IMR-90 (cell line): ENCODE data around the gene DSP. TPM values are rescaled to one million over a fixed set of nuclear protein-coding genes. Genes with fewer than 3 reads are reported as not detected.
A peak's percentile ranks its signal among the peaks of the same experiment; 100 is the strongest.

Source experiments
- ATAC-seq: fragments of 200-7000 bp; cut with Tn5 transposase; 2 replicates; pipeline ENCODE4 v1.9.1; 2020; ENCODE audit warnings: low read depth, mild to moderate bottlenecking, moderate library complexity
- Bru-seq: library from RNA; stranded (reverse); fragments of 400-500 nt; gene quantifications from one replicate; lab custom pipeline; 2021; lab: Mats Ljungman, UMichigan
- BruChase-seq, 2 experiments: library from RNA; stranded (reverse); fragments of 400-500 nt; gene quantifications; one replicate each; lab custom pipeline; 2021; lab: Mats Ljungman, UMichigan
- BruUV-seq: library from RNA; stranded (reverse); fragments of 400-500 nt; replicated peaks from 2 replicates; lab custom pipeline; 2021; lab: Mats Ljungman, UMichigan
- CTCF ChIA-PET: fragments of 300-600 bp; formaldehyde crosslinking; extraction: SDS; loops from one replicate; lab custom pipeline; 2021; ENCODE audit warnings: antibody characterized with exemption; lab: Yijun Ruan, JAX
- POLR2A ChIA-PET: fragments of 300-600 bp; sonication (Branson Sonifier 250); formaldehyde crosslinking; loops from one replicate; lab custom pipeline; 2022; ENCODE audit warnings: antibody characterized with exemption; ENCODE audit not compliant: unreplicated experiment; lab: Charles Lee
- DNase-seq: peaks from one replicate; pipeline ENCODE4 v3.0.0; 2013
- H2AFZ ChIP-seq: replicated peaks from 2 replicates; pipeline ENCODE3; 2013; ENCODE audit warnings: low read length, mild to moderate bottlenecking; ENCODE audit not compliant: poor library complexity
- H2AK5ac ChIP-seq: 2 replicates; pipeline ENCODE4 v1.6.1; 2013; ENCODE audit warnings: low read depth, low read length, inconsistent platforms
- H2AK9ac ChIP-seq: replicated peaks from 2 replicates; pipeline ENCODE3; 2013; ENCODE audit warnings: mild to moderate bottlenecking, low read depth, low read length, moderate library complexity; ENCODE audit not compliant: poor library complexity
- H2BK120ac ChIP-seq: 2 replicates; pipeline ENCODE4 v1.6.1; 2013; ENCODE audit warnings: low read depth, low read length, inconsistent platforms
- H2BK15ac ChIP-seq: 3 replicates; pipeline ENCODE4 v1.6.1; 2013; ENCODE audit warnings: low read depth, low read length, inconsistent platforms
- H2BK20ac ChIP-seq: 2 replicates; pipeline ENCODE4 v1.6.1; 2013; ENCODE audit warnings: low read depth, mild to moderate bottlenecking, inconsistent platforms, low read length, moderate library complexity
- H2BK5ac ChIP-seq: 2 replicates; pipeline ENCODE4 v1.6.1; 2013; ENCODE audit warnings: mild to moderate bottlenecking, low read depth, low read length, inconsistent platforms; ENCODE audit not compliant: poor library complexity, severe bottlenecking
- H3K14ac ChIP-seq: replicated peaks from 2 replicates; pipeline ENCODE4 v1.6.1; 2013; ENCODE audit warnings: low read depth, low read length, inconsistent platforms
- H3K18ac ChIP-seq: 2 replicates; pipeline ENCODE4 v1.6.1; 2013; ENCODE audit warnings: low read depth, low read length, control low read depth
- H3K23ac ChIP-seq: 2 replicates; pipeline ENCODE4 v1.6.1; 2013; ENCODE audit warnings: low read depth, low read length, inconsistent platforms
- H3K27ac ChIP-seq: 2 replicates; pipeline ENCODE4 v1.5.1; 2013; ENCODE audit warnings: mild to moderate bottlenecking, control low read depth, low read length; ENCODE audit not compliant: insufficient read depth
- H3K27me3 ChIP-seq: 2 replicates; pipeline ENCODE4 v1.6.1; 2013; ENCODE audit warnings: low read length; ENCODE audit not compliant: control insufficient read depth, insufficient read depth
- H3K36me3 ChIP-seq: 2 replicates; pipeline ENCODE4 v1.6.1; 2013; ENCODE audit warnings: low read length, mixed read lengths; ENCODE audit not compliant: control insufficient read depth, insufficient read depth
- H3K4ac ChIP-seq: 2 replicates; pipeline ENCODE4 v1.6.1; 2013; ENCODE audit warnings: low read depth, low read length, inconsistent platforms
- H3K4me1 ChIP-seq: 2 replicates; pipeline ENCODE4 v1.6.1; 2013; ENCODE audit warnings: low read length, mixed read lengths; ENCODE audit not compliant: control insufficient read depth, insufficient read depth
- H3K4me2 ChIP-seq: 2 replicates; pipeline ENCODE4 v1.6.1; 2013; ENCODE audit warnings: low read depth, mild to moderate bottlenecking, control low read depth, low read length, moderate library complexity
- H3K4me3 ChIP-seq: 2 replicates; pipeline ENCODE4 v1.5.1; 2013; ENCODE audit warnings: low read depth, mild to moderate bottlenecking, control low read depth, low read length, moderate library complexity; ENCODE audit not compliant: insufficient read depth
- H3K56ac ChIP-seq: 2 replicates; pipeline ENCODE4 v1.6.1; 2013; ENCODE audit warnings: low read length, inconsistent platforms; ENCODE audit not compliant: insufficient read depth; ENCODE audit errors: extremely low read depth
- H3K79me1 ChIP-seq, 2 experiments: 2 replicates each; pipeline ENCODE4 v1.6.1; 2013; ENCODE audit warnings: low read length in 2 of 2, inconsistent platforms in 1 of 2, low read depth in 1 of 2
- H3K9ac ChIP-seq: 2 replicates; pipeline ENCODE4 v1.6.1; 2013; ENCODE audit warnings: low read depth, low read length, control low read depth
- H3K9me1 ChIP-seq: 2 replicates; pipeline ENCODE4 v1.6.1; 2013; ENCODE audit warnings: low read length, inconsistent platforms; ENCODE audit not compliant: insufficient read depth
- H3K9me3 ChIP-seq: 2 replicates; pipeline ENCODE4 v1.6.1; 2013; ENCODE audit warnings: low read length; ENCODE audit not compliant: control insufficient read depth, insufficient read depth
- H4K20me1 ChIP-seq: 2 replicates; pipeline ENCODE4 v1.6.1; 2013; ENCODE audit warnings: low read length, inconsistent platforms; ENCODE audit not compliant: insufficient read depth
- H4K5ac ChIP-seq: 2 replicates; pipeline ENCODE4 v1.6.1; 2013; ENCODE audit warnings: mild to moderate bottlenecking, low read depth, low read length, control low read depth
- H4K8ac ChIP-seq, 2 experiments: 2 replicates each; pipeline ENCODE4 v1.6.1; 2013; ENCODE audit warnings: low read depth in 2 of 2, low read length in 2 of 2, control low read depth in 1 of 2, inconsistent platforms in 1 of 2
- H4K91ac ChIP-seq: 2 replicates; pipeline ENCODE4 v1.6.1; 2013; ENCODE audit warnings: low read depth, low read length, inconsistent platforms; ENCODE audit not compliant: insufficient read depth
- BHLHE40 ChIP-seq: fragments of 150-350 bp; IDR thresholded peaks from 2 replicates; pipeline ENCODE4 v1.6.1; 2016; ENCODE audit warnings: mild to moderate bottlenecking, low read depth, low read length
- NFE2L2 ChIP-seq: fragments of 150-350 bp; IDR thresholded peaks from 2 replicates; pipeline ENCODE4 v1.6.1; 2016; ENCODE audit warnings: low read depth, mild to moderate bottlenecking, low read length
- POLR2A ChIP-seq: IDR thresholded peaks from 2 replicates; pipeline ENCODE4 v1.6.1; 2012; ENCODE audit warnings: mild to moderate bottlenecking, low read depth, low read length
- WGBS, 2 experiments: methylation state at CpG; one replicate each; pipeline versions ENCODE4 v1.1.5 to v1.1.7; 2013; ENCODE audit warnings: missing lambda C conversion rate in 2 of 2; ENCODE audit not compliant: insufficient read length in 1 of 2; ENCODE audit errors: extremely low coverage in 2 of 2; 5-methylcytosine and 5-hydroxymethylcytosine counted together
- dilution Hi-C: fragments of 300-500 bp; cut with HindIII; formaldehyde crosslinking; loops from one replicate; pipeline ENCODE4 v1.14.3; 2018; ENCODE audit warnings: low sequenced_read_pairs; ENCODE audit not compliant: unreplicated experiment
- in situ Hi-C: fragments of 300-500 bp; cut with MboI; formaldehyde crosslinking; loops from 3 replicates; pipeline ENCODE4 v1.14.3; 2019; ENCODE audit warnings: low sequenced_read_pairs, inconsistent platforms, mixed read lengths
- intact Hi-C: fragments of 100-400 bp; cut with micrococcal nuclease; formaldehyde crosslinking; loops from 2 replicates; pipeline ENCODE4 v1.10.0; 2022
- long read RNA-seq: library from polyadenylated mRNA; unstranded; transcript quantifications from one replicate; pipeline ENCODE4 v2.0.0, GENCODE V29; 2021; ENCODE audit not compliant: unreplicated experiment
- polyA plus RNA-seq, 3 experiments: library from polyadenylated mRNA; depleted of rRNA; stranded (reverse); fragments of >200 nt; gene quantifications; 2 replicates each; pipeline ENCODE4 v1.2.3, GENCODE V29; 2012; ENCODE audit warnings: low replicate concordance in 1 of 3
- total RNA-seq: library from RNA; depleted of rRNA; stranded (reverse); fragments of >200 nt; gene quantifications from 2 replicates; pipeline ENCODE4 v1.2.3, GENCODE V29; 2012; rRNA removed

DSP gene, protein sequence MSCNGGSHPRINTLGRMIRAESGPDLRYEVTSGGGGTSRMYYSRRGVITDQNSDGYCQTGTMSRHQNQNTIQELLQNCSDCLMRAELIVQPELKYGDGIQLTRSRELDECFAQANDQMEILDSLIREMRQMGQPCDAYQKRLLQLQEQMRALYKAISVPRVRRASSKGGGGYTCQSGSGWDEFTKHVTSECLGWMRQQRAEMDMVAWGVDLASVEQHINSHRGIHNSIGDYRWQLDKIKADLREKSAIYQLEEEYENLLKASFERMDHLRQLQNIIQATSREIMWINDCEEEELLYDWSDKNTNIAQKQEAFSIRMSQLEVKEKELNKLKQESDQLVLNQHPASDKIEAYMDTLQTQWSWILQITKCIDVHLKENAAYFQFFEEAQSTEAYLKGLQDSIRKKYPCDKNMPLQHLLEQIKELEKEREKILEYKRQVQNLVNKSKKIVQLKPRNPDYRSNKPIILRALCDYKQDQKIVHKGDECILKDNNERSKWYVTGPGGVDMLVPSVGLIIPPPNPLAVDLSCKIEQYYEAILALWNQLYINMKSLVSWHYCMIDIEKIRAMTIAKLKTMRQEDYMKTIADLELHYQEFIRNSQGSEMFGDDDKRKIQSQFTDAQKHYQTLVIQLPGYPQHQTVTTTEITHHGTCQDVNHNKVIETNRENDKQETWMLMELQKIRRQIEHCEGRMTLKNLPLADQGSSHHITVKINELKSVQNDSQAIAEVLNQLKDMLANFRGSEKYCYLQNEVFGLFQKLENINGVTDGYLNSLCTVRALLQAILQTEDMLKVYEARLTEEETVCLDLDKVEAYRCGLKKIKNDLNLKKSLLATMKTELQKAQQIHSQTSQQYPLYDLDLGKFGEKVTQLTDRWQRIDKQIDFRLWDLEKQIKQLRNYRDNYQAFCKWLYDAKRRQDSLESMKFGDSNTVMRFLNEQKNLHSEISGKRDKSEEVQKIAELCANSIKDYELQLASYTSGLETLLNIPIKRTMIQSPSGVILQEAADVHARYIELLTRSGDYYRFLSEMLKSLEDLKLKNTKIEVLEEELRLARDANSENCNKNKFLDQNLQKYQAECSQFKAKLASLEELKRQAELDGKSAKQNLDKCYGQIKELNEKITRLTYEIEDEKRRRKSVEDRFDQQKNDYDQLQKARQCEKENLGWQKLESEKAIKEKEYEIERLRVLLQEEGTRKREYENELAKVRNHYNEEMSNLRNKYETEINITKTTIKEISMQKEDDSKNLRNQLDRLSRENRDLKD (N-terminal part only)
- total RNA-seq (20.1 and 23.6 TPM in 2 replicates), polyA plus RNA-seq (2012; rRNA removed) (6.8 and 7.1 TPM in 2 replicates), Bru-seq, nascent RNA (percentile 43 among the genes with signal in this experiment), BruChase-seq, experiment 1, labeled RNA remaining after a 6-hour chase (percentile 50 among the genes with signal in this experiment), BruChase-seq, experiment 2, labeled RNA remaining after a 2-hour chase (percentile 45 among the genes with signal in this experiment)
- polyA plus RNA-seq (2012; cell fraction: cytosol; rRNA removed) = 2.5 and 2.9 TPM in 2 replicates
- 4.1 and 10.9 TPM in 2 replicates for polyA plus RNA-seq (2012; cell fraction: nucleus; rRNA removed; ENCODE audit: low replicate concordance)
- long read RNA-seq, partial matches to known transcripts = 2 of 3 reads
- long read RNA-seq, other reads (novel, unspliced or antisense) = 1 of 3 reads

DNA sequence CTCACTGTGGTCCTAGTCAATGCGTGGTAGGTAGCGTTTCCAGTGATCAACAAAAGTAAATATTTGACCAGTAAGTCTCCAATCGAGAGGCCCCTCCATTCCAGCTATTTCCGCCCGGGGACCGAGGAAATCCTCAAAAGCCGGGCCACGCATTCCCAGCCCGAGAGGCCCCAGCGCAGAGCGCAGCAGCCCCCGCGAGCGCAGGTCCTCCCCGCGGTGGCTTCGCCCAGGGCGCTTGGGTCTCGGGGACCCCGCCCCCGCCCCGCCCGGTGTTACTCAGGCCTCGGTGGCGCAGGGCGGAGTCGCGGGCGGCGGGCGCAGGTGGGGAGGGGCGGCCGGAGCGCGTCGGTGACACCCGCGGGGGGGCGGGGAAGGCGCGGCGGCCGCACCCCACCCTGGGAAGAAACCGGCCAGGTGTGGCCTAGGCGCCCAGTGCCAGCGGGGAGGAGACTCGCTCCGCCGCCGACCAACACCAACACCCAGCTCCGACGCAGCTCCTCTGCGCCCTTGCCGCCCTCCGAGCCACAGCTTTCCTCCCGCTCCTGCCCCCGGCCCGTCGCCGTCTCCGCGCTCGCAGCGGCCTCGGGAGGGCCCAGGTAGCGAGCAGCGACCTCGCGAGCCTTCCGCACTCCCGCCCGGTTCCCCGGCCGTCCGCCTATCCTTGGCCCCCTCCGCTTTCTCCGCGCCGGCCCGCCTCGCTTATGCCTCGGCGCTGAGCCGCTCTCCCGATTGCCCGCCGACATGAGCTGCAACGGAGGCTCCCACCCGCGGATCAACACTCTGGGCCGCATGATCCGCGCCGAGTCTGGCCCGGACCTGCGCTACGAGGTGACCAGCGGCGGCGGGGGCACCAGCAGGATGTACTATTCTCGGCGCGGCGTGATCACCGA lies at the start of gene DSP:
TSS of gene DSP (plus strand) at position 497 of the 890 bp plus-strand sequence. CDS start at position 742, 245 bp downstream.
- Histone ChIP-seq H3K14ac (peak within 1 kb of the TSS; percentile 44), H3K9me1 (peaks cover 9% of the 10 kb centered on the region), H3K18ac (peak within 1 kb of the TSS; percentile 83; the same call in 1 of the 2 replicates), H4K8ac (peak within 1 kb of the TSS in 1 of 2 experiments; percentile 65; a peak in 3 of 4 replicates), H2AK9ac (peak within 1 kb of the TSS; percentile 86), H2BK5ac (peak within 1 kb of the TSS; percentile 85), H3K4me3 (peak within 1 kb of the TSS; percentile 98), H3K4ac (peak within 1 kb of the TSS; percentile 64), H3K4me2 (peak within 1 kb of the TSS; percentile 96), H2AK5ac (no peak within 1 kb of the TSS; the same call in 1 of the 2 replicates), H2BK20ac (no peak within 1 kb of the TSS), H3K27me3 (peaks cover 12% of the 10 kb centered on the region; the same call in 1 of the 2 replicates), H3K27ac (peak within 1 kb of the TSS; percentile 14; the same call in 1 of the 2 replicates), H3K23ac (peak within 1 kb of the TSS; percentile 68), H3K36me3 (no peaks in the 10 kb centered on the region), H2AFZ (peak within 1 kb of the TSS; percentile 94), H3K9me3 (no peaks in the 10 kb centered on the region), H4K91ac (peak within 1 kb of the TSS; percentile 18), H2BK15ac (no peak within 1 kb of the TSS; the same call in 2 of the 3 replicates), H4K5ac (peak within 1 kb of the TSS; percentile 86), H3K4me1 (peaks cover 6% of the 10 kb centered on the region), H3K9ac (peak within 1 kb of the TSS; percentile 84), H4K20me1 (peaks cover 7% of the 10 kb centered on the region; the same call in 1 of the 2 replicates), H2BK120ac (peak within 1 kb of the TSS; percentile 54; the same call in 1 of the 2 replicates), H3K56ac (no peak within 1 kb of the TSS; the same call in 1 of the 2 replicates), H3K79me1 (peaks cover 0 to 20% of the 10 kb centered on the region in 2 experiments; a peak in 2 of 4 replicates)
- DNase-seq (no peak), ATAC-seq (peak; percentile 51)
- 1% methylated on average over 62 of the region's 105 CpGs; no CpG with 5 or more reads in 1 of the 2 experiments for WGBS, 2 experiments
- intact Hi-C loops = loop anchor here (5.0 kb wide), 1 partner anchor 229 kb away; the partner anchor contains the start of gene SSR1
- CTCF ChIA-PET = no interaction called here
- dilution Hi-C loops = no loop called here
- BruUV-seq = no TSS peak
- in situ Hi-C loops = no loop called here
- TF ChIP-seq BHLHE40 (0 out of 2 replicates have a peak, but pooled peaks have one; percentile 2), NFE2L2 (no peak), POLR2A (peak; percentile 64)
- POLR2A ChIA-PET = interaction anchor here (0.5 to 0.6 kb wide), 2 partner anchors 8 to 21 kb away, joined by 4 to 13 read pairs; no protein-coding TSS in a partner anchor
